Measurements from ENCODE around the gene ADGRA3.
A peak's percentile ranks its signal among the peaks of the same experiment; 100 is the strongest.
"Not testable (repeated sequence)": the region's sequence is repeated elsewhere in the genome, so short reads cannot be mapped to it uniquely, and the experiment has no call there.

ADGRA3 gene

GRCh38 chr4:22440999-22441398, 74.9 kb downstream of the ADGRA3 start:
- DNase-seq (ENCODE audit: low spot score): no peak

- no peak for DNase-seq (ENCODE audit: low spot score)
These were observed 75.9 kb downstream of the ADGRA3 start for GRCh38 chr4:22439947-22440346.

- no peak for DNase-seq (ENCODE audit: low spot score)
These were observed 80.2 kb downstream of the ADGRA3 start for GRCh38 chr4:22435652-22436051.

- peak; percentile 36 for DNase-seq (ENCODE audit: low spot score)
These were observed 81.0 kb downstream of the ADGRA3 start for GRCh38 chr4:22434895-22435294.

GRCh38 chr4:22430626-22431025, 85.2 kb downstream of the ADGRA3 start:
- no peak for DNase-seq (ENCODE audit: low spot score)

- DNase-seq (ENCODE audit: low spot score): no peak
These were observed 87.4 kb downstream of the ADGRA3 start for GRCh38 chr4:22428441-22428840.

- DNase-seq (ENCODE audit: low spot score): no peak
These were observed 88.2 kb downstream of the ADGRA3 start for GRCh38 chr4:22427675-22428074.

- DNase-seq (ENCODE audit: low spot score): no peak
These were observed 95.6 kb downstream of the ADGRA3 start for GRCh38 chr4:22420291-22420690.

GRCh38 chr4:22417408-22417807, 98.5 kb downstream of the ADGRA3 start:
- no peak for DNase-seq (ENCODE audit: low spot score)

GRCh38 chr4:22416403-22416802, 99.5 kb downstream of the ADGRA3 start:
- no peak for DNase-seq (ENCODE audit: low spot score)

GRCh38 chr4:22414833-22415232, 101.0 kb downstream of the ADGRA3 start:
- no peak for DNase-seq (ENCODE audit: low spot score)

GRCh38 chr4:22413471-22413870, 102.4 kb downstream of the ADGRA3 start:
- DNase-seq (ENCODE audit: low spot score): no peak

- no peak for DNase-seq (ENCODE audit: low spot score)
These were observed 103.9 kb downstream of the ADGRA3 start for GRCh38 chr4:22412013-22412412.

- DNase-seq (ENCODE audit: low spot score): no peak
These were observed 105.1 kb downstream of the ADGRA3 start for GRCh38 chr4:22410645-22411247.

GRCh38 chr4:22408474-22408873, 107.4 kb downstream of the ADGRA3 start:
- DNase-seq (ENCODE audit: low spot score): no peak

GRCh38 chr4:22407361-22407760, 108.5 kb downstream of the ADGRA3 start:
- no peak for DNase-seq (ENCODE audit: low spot score)

- no peak for DNase-seq (ENCODE audit: low spot score)
These were observed 117.2 kb downstream of the ADGRA3 start for GRCh38 chr4:22398671-22399070.

- DNase-seq (ENCODE audit: low spot score): no peak
These were observed 124.3 kb downstream of the ADGRA3 start for GRCh38 chr4:22391551-22391950.

GRCh38 chr4:22389240-22389870, 126.5 kb downstream of the ADGRA3 start:
- peak; percentile 50 for DNase-seq (ENCODE audit: low spot score)

GRCh38 chr4:22385611-22386011, 130.3 kb downstream of the ADGRA3 start:
- no peak for DNase-seq (ENCODE audit: low spot score)

- DNase-seq (ENCODE audit: low spot score): no peak
These were observed 131.7 kb downstream of the ADGRA3 start for GRCh38 chr4:22384154-22384553.

GRCh38 chr4:22382216-22382615, 133.7 kb downstream of the ADGRA3 start:
- DNase-seq (ENCODE audit: low spot score): not testable (repeated sequence)

- no peak for DNase-seq (ENCODE audit: low spot score)
These were observed 142.9 kb downstream of the ADGRA3 start for GRCh38 chr4:22372986-22373385.
